HepG2 (cell line): ENCODE data around the gene CPNE1. TPM values are rescaled to one million over a fixed set of nuclear protein-coding genes. Genes with fewer than 3 reads are reported as not detected.

Experiments used
- ARNT2 ChIP-seq: sonication (generic); formaldehyde crosslinking; IDR thresholded peaks from 2 replicates; pipeline ENCODE4 v1.8.0; 2022; ENCODE audit warnings: mild to moderate bottlenecking, low read depth, missing genetic modification reagents, moderate library complexity
- DBP ChIP-seq: sonication (generic); formaldehyde crosslinking; IDR thresholded peaks from 2 replicates; pipeline ENCODE4 v1.4.0; 2020; ENCODE audit warnings: missing genetic modification reagents; ENCODE audit errors: not compliant biosample characterization
- ETV5 ChIP-seq: IDR thresholded peaks from 2 replicates; pipeline ENCODE4 v1.6.1; 2018; ENCODE audit warnings: missing biosample characterization, missing genetic modification reagents, inconsistent platforms, borderline replicate concordance
- FOXA1 ChIP-seq, 2 experiments: fragments of 450-650 bp in 1 of 2; sonication (generic) in 1 of 2; formaldehyde crosslinking in 1 of 2; IDR thresholded peaks; 2 replicates each; pipeline versions ENCODE4 v1.4.0 to v1.6.1; 2016 to 2020; ENCODE audit warnings: missing genetic modification reagents in 1 of 2
- HDAC1 ChIP-seq: sonication (generic); formaldehyde crosslinking; IDR thresholded peaks from 2 replicates; pipeline ENCODE4 v1.5.1; 2020; ENCODE audit warnings: mild to moderate bottlenecking, missing genetic modification reagents
- HNRNPLL ChIP-seq: fragments of 200-400 bp; formaldehyde crosslinking; IDR thresholded peaks from 2 replicates; pipeline ENCODE4 v1.6.1; 2017; ENCODE audit warnings: mild to moderate bottlenecking, low read depth, low read length; ENCODE audit not compliant: poor library complexity, severe bottlenecking
- MAFK ChIP-seq, 2 experiments: IDR thresholded peaks in 1 of 2; conservative IDR thresholded peaks in 1 of 2; 2 replicates each; pipeline ENCODE4 v1.6.1; 2011; ENCODE audit warnings: improper control_type of control experiment in 2 of 2, low read length in 2 of 2
- MEF2D ChIP-seq: sonication (generic); formaldehyde crosslinking; IDR thresholded peaks from 2 replicates; pipeline ENCODE4 v1.5.1; 2020; ENCODE audit warnings: mild to moderate bottlenecking, missing genetic modification reagents
- MIER2 ChIP-seq: IDR thresholded peaks from 2 replicates; pipeline ENCODE4 v1.6.1; 2016; ENCODE audit warnings: missing biosample characterization, missing genetic modification reagents
- PHB2 ChIP-seq: fragments of 450-650 bp; IDR thresholded peaks from 2 replicates; pipeline ENCODE4 v1.6.1; 2018; ENCODE audit not compliant: partially characterized antibody
- PRDM15 ChIP-seq: sonication (generic); formaldehyde crosslinking; IDR thresholded peaks from 2 replicates; pipeline ENCODE4 v1.4.0; 2020; ENCODE audit warnings: missing genetic modification reagents
- RCOR2 ChIP-seq: IDR thresholded peaks from 2 replicates; pipeline ENCODE4 v1.6.1; 2016; ENCODE audit warnings: missing biosample characterization, missing genetic modification reagents
- SMAD1 ChIP-seq: sonication (generic); formaldehyde crosslinking; IDR thresholded peaks from 2 replicates; pipeline ENCODE4 v1.4.0; 2020; ENCODE audit warnings: missing genetic modification reagents, low read depth, mild to moderate bottlenecking, borderline replicate concordance
- SNAI1 ChIP-seq: sonication (generic); formaldehyde crosslinking; IDR thresholded peaks from 2 replicates; pipeline ENCODE4 v1.5.0; 2020; ENCODE audit warnings: mild to moderate bottlenecking, missing genetic modification reagents, borderline replicate concordance
- TMF1 ChIP-seq: sonication (generic); formaldehyde crosslinking; IDR thresholded peaks from 2 replicates; pipeline ENCODE4 v1.8.1; 2022; ENCODE audit warnings: low read depth, missing genetic modification reagents
- ZBTB21 ChIP-seq: sonication (generic); formaldehyde crosslinking; IDR thresholded peaks from 2 replicates; pipeline ENCODE4 v1.4.0; 2020; ENCODE audit warnings: missing genetic modification reagents
- ZNF367 ChIP-seq: sonication (generic); formaldehyde crosslinking; IDR thresholded peaks from 2 replicates; pipeline ENCODE4 v1.4.0; 2020; ENCODE audit warnings: missing genetic modification reagents, borderline replicate concordance
- ZNF652 ChIP-seq: IDR thresholded peaks from 2 replicates; pipeline ENCODE4 v1.6.1; 2016; ENCODE audit warnings: low read depth, borderline replicate concordance
- ZNF704 ChIP-seq: sonication (generic); formaldehyde crosslinking; IDR thresholded peaks from 2 replicates; pipeline ENCODE4 v1.8.1; 2023; ENCODE audit warnings: mild to moderate bottlenecking, inconsistent platforms, moderate library complexity, missing genetic modification reagents, borderline replicate concordance
- ZNF740 ChIP-seq: sonication (generic); formaldehyde crosslinking; IDR thresholded peaks from 2 replicates; pipeline ENCODE4 v1.4.0; 2020; ENCODE audit warnings: missing genetic modification reagents
- ZNF747 ChIP-seq: sonication (generic); formaldehyde crosslinking; IDR thresholded peaks from 2 replicates; pipeline ENCODE4 v1.8.1; 2023; ENCODE audit warnings: missing genetic modification reagents, mild to moderate bottlenecking, borderline replicate concordance
- ZNF777 ChIP-seq: sonication (generic); formaldehyde crosslinking; IDR thresholded peaks from 2 replicates; pipeline ENCODE4 v1.4.0; 2020; ENCODE audit warnings: missing genetic modification reagents
- ZNF850 ChIP-seq: sonication (generic); formaldehyde crosslinking; conservative IDR thresholded peaks from 2 replicates; pipeline ENCODE4 v1.9.0; 2021; ENCODE audit warnings: mild to moderate bottlenecking, missing genetic modification reagents
- polyA plus RNA-seq, 8 experiments: library from polyadenylated mRNA; depleted of rRNA in 3 of 8; stranded (reverse) in 7 of 8; unstranded in 1 of 8; fragments of >200 nt; fragmentation: Illumina TruSeq in 4 of 8; extraction: Trizol in 4 of 8; gene quantifications; 2 replicates each; pipeline versions ENCODE4 v1.2.1 to v1.2.3, GENCODE V29; 2011 to 2016; ENCODE audit warnings: low read depth in 4 of 8, missing spikeins in 1 of 8, mixed read lengths in 1 of 8; ENCODE audit not compliant: insufficient read depth in 1 of 8
- total RNA-seq, 5 experiments: library from RNA; depleted of rRNA; stranded (reverse); fragments of >200 nt; fragmentation: Illumina TruSeq; extraction: Trizol; gene quantifications; 2 replicates each; pipeline ENCODE4 v1.2.3, GENCODE V29; 2016; ENCODE audit warnings: low read depth in 1 of 5

The CPNE1 gene
- total and polyA plus RNA-seq, 2 of the 13 experiments (the other 11 are each of a cell fraction or from before 2014, with no cell fraction given) = 408 to 431 TPM

GRCh38 chr20:35697696-35698297 is 33.1 kb upstream of the CPNE1 start (continued):
- TF ChIP-seq ZNF704 (CRISPR knock-in tag) (no peak), ZNF740 (CRISPR knock-in tag) (no peak), ZNF652 (CRISPR knock-in tag) (peak; percentile 87), SMAD1 (CRISPR knock-in tag) (no peak), FOXA1 (IDR thresholded peaks at IDR 0.05) (no peak), FOXA1 (CRISPR knock-in tag; IDR thresholded peaks at IDR 0.05) (0 out of 2 replicates have a peak, but pooled peaks have one; percentile 18), HDAC1 (CRISPR knock-in tag) (no peak), DBP (CRISPR knock-in tag) (no peak), ZNF850 (CRISPR knock-in tag) (no peak), PRDM15 (CRISPR knock-in tag) (no peak), ZNF367 (CRISPR knock-in tag) (no peak), ETV5 (CRISPR knock-in tag) (peak; percentile 10; the same call in 1 of the 2 replicates), ZNF777 (no peak), ARNT2 (CRISPR knock-in tag) (no peak), RCOR2 (CRISPR knock-in tag) (no peak), PHB2 (no peak), MIER2 (CRISPR knock-in tag) (no peak), ZBTB21 (CRISPR knock-in tag) (0 out of 2 replicates have a peak, but pooled peaks have one; percentile 45), MAFK (conservative IDR thresholded peaks at IDR 0.05 in 1 of 2, IDR thresholded peaks at IDR 0.05 in 1 of 2; ENCODE audit: low read length in 2 of 2) (no peak), HNRNPLL (no peak), ZNF747 (CRISPR knock-in tag) (no peak), SNAI1 (peak; percentile 77; the same call in 1 of the 2 replicates), TMF1 (no peak), MEF2D (CRISPR knock-in tag) (no peak)
